Hepatocyte (in vitro differentiated cells): ENCODE results near the gene CDK11B.
"Not testable (repeated sequence)": the region's sequence is repeated elsewhere in the genome, so short reads cannot be mapped to it uniquely, and the experiment has no call there.

ENCODE experiments used
- CTCF ChIP-seq: fragments of 200-600 bp; sonication (generic); IDR thresholded peaks from 2 replicates; pipeline ENCODE4 v1.5.1; 2016; ENCODE audit warnings: antibody characterized with exemption, mild to moderate bottlenecking; ENCODE audit not compliant: poor library complexity
- EZH2 ChIP-seq: fragments of 200-600 bp; sonication (generic); IDR thresholded peaks from 2 replicates; pipeline ENCODE4 v1.6.1; 2016; ENCODE audit warnings: antibody characterized with exemption, mild to moderate bottlenecking, borderline replicate concordance

DNA sequence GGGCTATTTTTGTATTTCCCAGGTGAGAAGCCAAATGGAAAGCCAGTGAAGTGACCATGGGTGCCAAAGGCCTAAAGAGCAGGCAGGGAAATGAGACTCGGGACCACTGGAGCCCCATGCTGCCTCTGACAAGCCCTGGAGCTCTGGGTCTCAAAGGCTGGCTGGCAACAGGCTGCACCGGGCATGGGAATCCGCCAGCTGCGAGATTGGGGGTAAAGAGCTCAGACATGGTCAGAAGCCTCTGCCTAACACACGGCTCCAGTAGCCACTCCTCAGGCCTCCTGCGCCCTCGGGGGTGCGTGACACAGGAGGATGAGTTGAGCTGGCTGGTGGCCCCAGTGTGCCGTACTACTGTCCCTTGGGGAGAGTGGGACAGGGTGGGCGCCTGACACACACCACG lies 5.5 kb upstream of the CDK11B start:
- TF ChIP-seq CTCF, EZH2: not testable (repeated sequence)
